Ammon's horn (tissue), 1 donor: ENCODE data around the gene PPFIA1.

Source experiments
- DNase-seq: peaks from one replicate; pipeline ENCODE4 v3.0.0-alpha.2; 2016; ENCODE audit warnings: low spot score

The PPFIA1 gene

DNA sequence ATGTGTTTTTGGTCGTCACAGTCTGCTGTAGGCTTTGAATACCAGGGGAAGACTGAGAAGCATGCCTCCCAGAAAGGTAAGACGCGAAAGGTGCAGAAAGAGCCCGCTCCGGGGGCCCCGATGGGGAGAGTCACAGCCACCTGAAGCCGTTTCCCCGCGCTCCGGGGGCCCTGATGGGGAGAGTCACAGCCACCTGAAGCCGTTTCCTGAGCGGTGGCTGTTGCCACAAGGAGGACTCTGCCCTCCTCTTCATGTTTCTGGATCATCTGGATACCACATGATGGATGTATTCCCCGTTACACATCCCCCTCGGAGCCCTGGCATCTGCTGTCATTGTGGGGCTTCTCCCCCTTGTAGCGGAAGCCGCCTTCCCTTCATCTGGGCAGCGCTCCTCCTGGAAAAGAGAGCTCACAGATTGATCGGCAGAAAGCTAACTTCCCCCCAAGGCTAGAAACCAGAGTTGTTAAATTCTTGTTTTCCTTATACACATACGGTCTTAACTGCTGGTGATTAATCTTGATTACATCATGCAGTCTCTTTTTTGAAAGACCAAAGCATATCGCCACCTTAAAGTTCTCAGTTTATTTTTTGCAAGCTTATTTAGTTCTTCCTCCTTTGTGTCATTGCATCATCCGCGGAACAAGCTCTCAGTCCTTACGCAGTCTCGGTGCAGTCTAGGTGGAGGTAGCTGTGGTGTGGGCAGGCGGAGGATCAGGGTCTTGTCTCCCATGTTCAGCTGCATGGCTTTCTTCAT, 145.3 kb downstream of the PPFIA1 start:
- DNase-seq, result no peak

DNA sequence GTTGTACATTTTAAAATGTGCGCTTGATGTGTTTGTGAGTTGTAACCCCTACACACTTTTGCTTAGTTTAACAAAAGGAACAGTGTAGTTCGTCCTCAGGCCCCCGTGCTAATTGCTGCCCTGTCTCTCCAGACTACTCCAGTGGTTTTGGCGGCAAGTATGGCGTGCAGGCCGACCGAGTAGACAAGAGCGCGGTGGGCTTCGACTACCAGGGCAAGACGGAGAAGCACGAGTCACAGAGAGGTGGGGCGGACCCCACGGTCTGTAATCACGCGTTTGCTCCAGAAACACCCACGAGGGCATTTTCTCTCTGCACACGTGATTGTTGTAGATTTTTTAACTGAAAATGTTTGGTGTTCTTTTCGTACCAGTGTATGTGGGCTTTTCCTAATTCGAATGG, 146.4 kb downstream of the PPFIA1 start:
- no peak for DNase-seq

DNA sequence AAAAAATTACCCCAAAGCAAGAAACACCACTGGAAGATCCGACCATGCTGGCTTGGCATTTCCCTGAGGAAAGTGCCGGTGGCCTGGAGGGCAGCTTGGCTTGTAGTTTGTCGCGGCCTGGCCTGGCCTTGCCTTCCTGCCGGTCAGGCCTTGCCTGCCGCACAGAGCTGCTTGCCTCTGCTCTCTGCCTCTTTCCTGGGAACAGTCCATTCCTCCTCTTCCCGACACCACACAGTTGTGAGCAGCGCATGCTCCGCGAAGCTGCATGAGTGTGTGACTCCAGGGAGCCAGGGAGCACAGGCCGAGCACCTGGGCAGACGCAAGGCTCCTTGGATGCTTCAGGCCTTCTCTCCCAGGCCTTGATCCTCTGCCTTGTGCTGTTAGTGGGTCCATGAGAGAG, 147.6 kb downstream of the PPFIA1 start:
- no peak for DNase-seq

DNA sequence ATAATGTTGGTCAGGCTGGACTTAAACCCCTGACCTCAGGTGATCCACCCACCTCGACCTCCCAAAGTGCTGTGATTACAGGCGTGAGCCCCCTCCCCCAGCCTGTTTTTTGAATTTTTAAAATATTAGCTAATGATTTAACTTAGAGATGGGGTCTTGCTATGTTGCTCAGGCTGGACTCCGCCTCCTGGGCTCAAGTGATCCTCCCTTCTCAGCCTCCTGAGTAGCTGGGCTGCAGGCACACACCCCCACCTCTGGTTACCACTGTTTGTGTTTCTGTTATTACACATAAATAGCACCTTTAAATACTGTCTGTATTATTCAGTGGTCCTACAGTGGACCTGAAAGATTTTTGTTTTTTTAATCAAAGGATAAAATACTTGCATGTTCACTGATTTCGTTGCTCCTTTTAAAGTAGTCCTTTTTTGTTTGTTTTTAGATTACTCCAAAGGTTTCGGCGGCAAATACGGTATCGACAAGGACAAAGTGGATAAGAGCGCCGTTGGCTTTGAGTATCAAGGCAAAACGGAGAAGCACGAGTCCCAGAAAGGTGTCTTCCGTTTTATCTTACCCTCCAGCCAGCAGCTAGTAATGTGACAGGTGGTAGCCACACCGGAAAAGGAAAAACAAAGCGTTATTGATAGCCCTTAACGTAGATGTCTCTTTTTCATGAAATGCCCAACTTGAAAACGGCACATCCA, 149.0 kb downstream of the PPFIA1 start:
- DNase-seq, result no peak

DNA sequence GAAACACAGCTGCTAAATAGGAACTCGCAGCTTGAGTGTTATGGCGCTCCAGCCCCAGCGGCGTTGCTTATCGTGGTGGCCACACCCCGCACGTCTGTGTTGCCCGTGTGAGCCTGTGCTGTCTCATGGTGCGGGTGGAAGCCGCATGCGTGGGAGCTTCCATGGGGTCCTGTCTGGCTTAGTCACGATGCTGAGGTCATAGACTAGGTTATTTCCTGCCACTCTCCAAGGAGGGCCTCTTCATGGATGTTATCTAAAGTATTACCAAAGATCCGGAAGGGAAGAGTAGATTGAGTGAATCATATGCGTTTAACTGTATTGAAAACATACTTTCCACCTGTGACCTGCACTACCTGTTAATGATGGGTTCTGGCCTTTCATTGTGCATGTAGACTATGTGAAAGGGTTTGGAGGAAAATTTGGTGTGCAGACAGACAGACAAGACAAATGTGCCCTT, 149.5 kb downstream of the PPFIA1 start:
- no peak for DNase-seq

DNA sequence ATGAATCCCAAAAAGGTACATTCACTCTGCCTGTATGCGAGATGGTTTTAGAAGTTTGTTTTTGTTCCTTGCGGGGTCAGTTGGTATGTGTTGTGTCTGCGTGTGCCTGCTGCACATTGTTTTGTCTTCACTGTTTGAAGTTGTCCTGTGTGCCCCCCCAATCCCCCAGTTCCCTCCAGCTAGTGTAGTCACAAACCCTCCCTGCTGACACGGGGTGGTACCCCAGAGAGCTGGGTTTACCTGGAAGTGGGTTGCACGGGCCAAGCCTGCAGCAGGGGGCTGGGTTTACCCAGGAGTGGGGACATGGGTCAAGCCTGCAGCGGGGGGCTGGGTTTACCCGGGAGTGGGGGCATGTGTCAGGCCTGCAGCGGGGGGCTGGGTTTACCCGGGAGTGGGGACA, 150.0 kb downstream of the PPFIA1 start:
- no peak for DNase-seq

DNA sequence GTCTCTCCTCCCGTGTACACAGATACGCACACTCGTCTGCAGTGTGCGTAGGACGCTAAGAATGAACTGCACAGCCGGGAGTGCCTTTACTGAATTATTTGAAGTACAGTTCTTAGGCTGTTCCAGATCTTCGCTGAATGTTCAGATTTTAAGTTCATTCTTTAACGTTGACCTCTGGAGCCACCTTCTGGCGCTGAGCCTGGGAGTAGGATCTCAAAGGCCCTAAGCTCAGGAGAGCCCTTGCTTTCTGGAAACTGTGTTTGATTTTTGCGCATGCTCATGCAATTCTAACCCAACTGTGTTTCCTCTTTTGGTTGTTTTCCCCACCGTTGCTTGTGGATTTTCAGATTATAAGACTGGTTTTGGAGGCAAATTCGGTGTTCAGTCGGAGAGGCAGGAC, 150.6 kb downstream of the PPFIA1 start:
- DNase-seq, result no peak

DNA sequence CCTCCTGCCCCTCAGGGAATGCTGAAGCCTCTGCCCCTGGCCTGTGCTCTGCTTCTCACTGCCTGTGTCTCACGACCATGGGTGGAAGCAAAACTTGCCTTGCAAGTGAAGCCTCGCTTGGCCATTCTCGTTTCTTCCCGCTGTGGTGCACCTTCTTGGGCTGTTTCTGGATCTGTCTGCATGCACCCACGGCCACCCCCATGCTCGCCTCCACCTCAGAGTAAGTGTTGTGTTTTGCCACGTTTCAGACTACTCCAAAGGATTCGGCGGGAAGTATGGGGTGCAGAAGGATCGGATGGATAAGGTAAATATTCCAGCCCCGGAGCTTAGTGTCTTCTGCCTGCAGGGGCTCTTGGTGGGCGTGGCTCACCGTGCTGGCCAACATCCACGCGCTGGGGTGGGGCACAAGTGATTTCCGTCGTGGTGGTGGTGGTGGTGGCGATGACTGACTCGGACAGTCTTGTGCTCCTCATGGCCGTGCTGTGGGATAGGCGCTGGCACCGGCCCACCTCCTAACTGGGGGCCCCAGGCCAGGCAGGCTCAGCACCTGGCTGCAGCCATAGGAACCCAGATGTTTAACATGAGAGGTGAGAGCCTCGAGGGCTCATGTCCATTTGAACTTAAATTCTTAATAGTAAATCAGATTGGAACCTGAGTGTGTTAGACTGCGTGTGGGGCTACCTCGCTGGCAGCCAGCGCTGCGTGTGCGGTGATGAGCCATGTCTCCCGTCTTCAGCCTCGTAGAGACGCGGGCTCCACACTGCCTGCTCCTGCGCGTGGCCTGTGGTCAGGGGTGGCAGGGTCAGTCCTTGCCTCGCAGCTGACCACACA, 152.4 kb downstream of the PPFIA1 start:
- no peak for DNase-seq

DNA sequence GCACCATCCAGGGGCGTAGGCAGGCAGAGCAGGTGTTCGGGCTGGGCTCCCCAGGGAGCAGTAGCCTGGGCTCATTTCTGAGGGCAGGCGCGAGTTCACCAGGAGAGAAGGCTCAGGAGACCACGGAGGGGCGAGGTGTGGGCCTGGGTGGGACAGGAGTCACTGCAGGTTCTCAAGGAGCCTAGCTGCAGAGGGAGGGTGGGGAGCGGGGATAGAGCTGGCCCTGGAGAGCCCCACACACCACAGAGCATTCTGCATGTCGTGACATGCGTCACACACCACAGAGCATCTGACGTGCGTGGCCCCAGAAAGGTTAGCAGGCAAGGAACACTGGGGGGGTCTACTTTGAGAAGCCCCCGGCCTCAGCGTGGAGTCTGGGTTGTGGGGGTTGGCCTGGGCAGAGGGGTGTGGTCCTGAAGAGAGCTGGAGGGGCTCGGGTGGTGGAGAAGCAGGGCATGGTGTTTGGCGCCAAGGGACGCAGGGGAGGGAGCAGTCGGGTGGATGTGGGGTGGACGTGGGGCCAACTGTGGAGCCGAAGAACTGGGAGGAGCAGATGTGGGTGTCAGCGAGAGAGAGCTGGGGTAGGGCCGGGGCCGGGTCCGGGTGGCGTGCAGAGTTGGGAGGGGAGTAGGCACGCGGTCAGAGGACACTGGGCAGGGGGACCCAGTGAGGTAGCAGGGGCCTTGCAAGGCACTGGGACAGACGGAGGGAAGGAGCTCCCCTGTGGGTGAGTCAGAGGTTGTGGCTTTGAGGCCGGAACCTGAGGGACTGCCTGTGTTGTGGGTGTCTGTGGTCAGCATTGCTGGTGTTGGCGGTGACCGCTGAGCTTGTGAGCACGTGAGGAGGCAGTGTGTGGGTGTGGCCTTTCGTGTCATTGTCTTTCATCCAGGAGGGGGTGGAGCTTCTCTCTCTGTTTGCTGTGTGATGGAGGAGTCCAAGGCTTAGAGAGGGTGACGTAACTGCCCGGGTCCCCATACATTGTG, 153.3 kb downstream of the PPFIA1 start:
- no peak for DNase-seq

DNA sequence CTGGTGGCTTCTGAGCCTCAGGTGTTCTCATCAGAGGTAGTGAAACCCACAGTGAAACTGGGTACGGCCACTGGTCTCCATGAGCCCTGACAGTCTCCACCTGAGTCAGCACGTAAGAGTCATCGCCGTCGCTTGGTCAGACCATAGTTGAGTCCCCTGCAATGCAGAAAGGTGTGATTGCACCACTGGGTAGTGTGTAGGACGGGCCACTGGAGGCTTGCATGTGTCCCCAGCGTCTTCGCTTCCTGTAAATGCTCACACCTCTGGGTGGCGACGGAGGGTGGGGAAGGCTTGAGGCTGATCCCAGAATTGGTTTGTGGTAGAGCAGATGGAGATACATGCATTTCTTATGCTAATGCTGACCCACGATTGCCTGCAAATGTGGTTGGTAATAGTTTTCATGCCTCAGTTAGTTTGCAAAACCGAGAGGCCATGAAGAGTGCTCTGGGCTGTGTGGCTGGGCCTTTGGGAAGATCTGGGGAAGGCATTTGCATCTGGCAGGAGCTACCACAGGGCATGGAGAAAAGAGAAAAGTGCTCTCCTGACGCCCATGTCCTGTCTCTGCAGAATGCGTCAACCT, 154.4 kb downstream of the PPFIA1 start:
- no peak for DNase-seq

DNA sequence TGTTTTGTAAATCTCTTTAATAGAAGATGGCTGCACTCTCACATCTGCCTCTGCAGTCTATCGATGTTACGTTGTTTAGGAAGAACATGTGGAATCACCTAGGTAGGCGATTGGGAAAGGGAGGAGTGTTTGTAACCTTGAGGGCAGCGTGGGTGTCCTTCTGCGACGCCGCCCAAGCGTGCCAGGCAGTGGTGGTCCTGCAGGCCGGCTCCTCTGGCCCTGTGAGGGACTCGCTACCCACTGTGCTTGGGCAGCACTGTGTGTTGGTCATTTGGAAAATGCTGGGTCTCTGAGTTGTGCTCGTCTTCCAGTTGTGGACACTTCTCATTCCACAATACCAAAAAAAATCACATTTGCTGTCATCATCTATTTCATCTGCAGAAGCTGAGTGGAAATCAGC, 156.9 kb downstream of the PPFIA1 start:
- no peak for DNase-seq

DNA sequence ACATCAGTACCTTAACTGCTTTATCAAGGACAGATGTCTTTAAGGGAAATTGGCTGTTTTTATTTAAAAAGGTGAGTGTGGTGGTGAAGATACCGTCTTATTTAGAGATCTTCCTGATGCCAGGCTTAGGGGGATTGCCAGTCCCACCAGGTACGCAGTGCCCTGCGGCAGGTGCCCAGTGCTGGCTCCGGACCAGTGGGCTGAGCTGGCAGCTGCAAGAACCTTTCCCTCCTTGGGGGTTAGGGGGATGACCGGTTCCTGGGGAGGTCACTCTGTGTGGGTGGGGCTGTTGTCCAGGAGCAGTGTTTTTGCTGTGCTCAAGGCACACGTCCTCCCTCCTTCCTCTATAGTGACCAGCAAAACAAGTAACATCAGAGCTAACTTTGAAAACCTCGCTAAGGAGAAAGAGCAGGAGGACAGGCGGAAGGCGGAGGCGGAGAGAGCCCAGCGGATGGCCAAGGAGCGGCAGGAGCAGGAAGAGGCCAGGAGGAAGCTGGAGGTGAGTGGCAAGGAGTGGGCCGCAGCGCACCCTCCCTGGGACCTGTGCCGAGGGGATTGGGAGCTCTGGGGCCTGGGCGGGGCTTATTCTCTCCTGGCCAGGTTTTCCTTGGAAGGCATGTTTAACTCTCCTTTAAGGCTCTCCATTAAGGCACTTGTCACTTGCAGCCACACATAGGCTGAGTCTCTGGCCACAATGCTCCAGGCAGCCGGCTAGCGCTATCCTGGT, 158.4 kb downstream of the PPFIA1 start:
- no peak for DNase-seq

DNA sequence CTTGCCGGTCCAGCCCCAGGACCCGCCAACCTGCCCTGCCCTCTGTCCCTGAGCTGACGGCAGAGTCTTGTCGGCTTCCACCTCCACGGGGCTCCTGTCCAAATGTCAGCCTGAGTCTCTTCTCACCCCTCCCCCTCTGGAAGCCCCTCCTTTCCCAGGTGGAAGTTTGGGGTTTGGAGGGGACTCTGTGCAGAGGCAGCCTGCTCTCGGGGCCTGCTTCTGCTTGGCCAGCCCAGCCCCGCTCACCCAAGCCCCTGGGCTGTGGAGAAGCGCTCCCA, 158.9 kb downstream of the PPFIA1 start:
- DNase-seq, result no peak

DNA sequence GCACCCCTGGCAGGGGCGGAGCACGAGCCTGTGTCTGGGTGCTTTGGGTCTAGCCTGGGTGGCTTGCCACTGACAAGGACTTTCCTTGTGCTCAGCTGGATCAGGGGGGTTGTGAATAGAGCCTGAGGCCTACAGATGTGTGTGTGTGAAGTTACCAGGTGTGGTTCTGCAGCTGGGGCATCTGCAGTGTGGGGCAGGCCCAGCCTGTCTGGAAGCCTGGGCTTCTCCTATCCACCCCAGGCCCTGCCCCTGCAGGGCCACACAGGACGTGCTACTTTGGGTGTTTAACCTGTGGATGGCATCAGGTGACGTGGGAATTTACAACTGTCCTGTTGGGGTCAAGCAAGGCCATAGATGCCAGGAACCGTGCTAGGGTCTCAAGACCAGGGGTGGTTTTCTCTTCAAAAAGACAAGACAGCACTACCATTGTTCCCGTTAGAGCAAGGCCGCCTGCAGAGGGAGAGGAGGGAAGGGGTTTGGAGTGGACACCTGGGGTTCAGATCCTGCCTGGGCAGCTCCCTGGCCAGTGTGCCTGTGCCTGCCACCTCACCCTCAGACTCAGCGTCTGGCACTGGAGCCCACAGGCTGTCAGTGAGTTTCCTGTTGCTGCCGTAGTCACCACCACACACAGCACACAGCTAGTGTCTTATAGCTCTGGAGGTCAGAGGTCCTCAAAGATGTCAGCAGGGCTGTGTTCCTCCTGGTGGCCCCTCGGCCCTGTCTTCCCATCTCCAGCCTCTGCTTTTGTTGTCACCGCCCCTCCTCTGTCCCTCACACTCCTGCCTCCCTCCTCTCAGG, 159.4 kb downstream of the PPFIA1 start:
- no peak for DNase-seq

DNA sequence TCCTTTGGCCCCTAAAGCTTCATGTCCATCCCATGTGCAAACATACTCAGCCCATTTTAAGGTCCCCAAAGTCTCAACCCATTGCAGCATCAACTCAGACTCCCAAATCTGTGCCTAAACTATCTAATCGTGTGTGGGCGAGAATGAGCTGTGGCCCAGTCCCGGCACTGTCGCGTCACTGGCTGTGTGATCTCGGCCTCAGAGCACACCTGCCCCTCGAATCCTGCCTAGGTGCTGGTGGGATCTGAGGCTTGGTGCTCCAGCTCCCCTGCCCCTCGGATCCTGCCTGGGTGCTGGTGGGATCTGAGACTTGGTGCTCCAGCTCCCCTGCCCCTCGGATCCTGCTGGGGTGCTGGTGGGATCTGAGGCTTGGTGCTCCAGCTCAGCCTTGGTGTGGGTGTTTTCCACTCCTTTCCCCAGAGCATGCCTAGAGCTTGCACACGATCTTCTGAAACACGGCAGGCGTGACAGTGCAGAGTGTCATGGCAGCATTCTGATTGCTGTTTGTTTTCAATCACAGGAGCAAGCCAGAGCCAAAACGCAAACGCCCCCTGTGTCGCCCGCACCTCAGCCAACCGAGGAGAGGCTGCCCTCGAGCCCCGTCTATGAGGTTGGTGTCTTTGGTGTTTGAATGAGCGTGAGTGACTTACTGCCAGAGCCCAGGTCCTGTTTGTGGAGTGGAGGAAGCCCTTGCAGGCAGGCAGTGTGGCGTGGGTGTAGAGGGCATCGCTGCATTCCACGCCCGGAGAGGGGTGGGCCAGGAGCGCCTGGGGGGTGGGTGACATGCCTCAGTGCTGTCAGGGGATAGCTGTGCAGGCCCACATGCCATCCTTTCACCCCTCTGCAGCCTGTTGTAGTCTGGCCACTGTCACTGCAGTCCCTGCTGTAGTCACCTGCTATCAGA, 160.4 kb downstream of the PPFIA1 start:
- no peak for DNase-seq

DNA sequence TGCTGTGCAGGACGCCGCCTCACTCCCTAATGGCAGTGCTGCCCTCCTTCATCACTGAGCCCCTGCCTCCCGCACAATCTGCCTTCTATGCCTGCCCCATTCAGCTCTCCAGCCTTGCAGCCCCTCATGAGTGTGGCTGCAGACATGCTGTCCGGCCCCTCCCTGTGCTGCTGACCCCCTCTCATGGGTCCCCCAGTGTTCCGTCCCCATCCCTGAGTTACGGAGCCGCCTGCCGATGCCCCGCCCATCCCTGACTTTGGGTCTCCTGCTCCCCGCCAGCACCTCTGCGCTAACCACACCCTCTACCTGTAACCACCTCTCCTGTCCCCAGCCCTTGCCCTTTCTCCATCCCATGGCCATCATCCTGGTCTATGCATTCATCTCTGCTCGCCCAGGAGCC, 161.1 kb downstream of the PPFIA1 start:
- no peak for DNase-seq

DNA sequence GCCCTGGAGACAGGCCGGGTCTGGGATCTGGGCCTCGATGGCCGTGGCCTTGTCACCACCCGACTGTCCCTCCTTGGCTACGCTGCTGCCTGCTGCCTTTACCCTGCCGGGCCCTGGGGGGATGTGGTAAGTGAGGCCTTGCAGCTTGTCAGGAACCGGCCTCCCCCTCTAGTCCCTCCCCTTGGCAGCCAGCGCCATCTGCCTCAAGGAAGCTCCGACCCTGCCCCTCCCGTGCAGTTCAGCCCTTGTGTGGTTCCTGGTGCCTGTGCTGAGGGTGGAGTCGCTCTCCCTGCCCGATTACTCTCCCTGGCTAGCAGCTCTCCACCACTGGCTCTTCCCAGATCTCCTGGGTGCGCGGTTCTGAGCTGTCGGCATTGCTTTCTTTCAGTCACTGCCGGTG, 161.6 kb downstream of the PPFIA1 start:
- DNase-seq, result no peak

DNA sequence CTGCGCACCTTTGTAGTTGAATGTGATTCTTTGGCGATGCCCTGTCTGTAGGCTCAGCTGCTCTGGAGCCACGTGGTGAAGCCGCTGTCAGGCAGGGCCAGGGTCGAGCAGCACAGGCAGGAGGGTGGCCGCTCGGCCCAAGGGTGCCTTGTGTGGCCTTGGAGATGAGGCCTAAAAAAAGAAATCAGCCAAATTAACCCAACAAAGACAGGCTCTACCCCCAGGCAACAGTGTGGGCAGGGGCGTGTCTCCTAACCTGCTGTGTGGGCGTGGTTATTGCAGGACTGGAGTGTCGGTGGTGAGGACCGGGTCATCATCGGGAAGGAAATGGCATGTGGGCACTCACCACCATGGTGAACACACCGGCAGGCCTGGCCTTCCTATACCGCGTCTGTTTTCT, 162.1 kb downstream of the PPFIA1 start:
- DNase-seq, result no peak

DNA sequence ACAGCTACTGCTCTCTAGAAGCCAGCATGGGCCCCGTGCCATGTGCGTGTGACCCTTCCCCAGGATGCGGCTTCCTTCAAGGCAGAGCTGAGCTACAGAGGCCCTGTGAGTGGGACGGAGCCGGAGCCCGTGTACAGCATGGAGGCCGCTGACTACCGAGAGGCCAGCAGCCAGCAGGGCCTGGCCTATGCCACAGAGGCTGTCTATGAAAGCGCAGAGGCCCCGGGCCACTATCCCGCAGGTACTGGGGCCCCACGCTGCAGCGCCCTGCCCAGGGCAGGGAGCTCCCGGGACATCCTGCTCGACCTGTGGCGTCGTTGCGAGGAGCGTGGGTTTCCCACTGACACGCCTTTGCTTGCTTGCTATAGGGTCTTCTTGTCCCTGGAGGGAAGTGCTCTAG, 162.5 kb downstream of the PPFIA1 start:
- DNase-seq, result no peak
